ENCODE results near the gene PIP4P1. TPM values are rescaled to one million over a fixed set of nuclear protein-coding genes. Genes with fewer than 3 reads are reported as not detected.

PIP4P1 gene
- total and polyA plus RNA-seq, 2 of the 8 experiments (the other 6 are each of a cell fraction or from before 2014, with no cell fraction given): 29.5 to 60.0 TPM

GRCh38 chr14:20478894-20479293 is 17.7 kb upstream of the PIP4P1 start (continued):
- TF ChIP-seq SIRT6 (IDR thresholded peaks at IDR 0.05; ENCODE audit: low read length) (no peak), CTCF (IDR thresholded peaks at IDR 0.05; ENCODE audit: control extremely low read depth in 1 of 3, insufficient read depth in 1 of 3, low read depth in 1 of 3, low read length in 3 of 3) (no peak), RXRA (IDR thresholded peaks at IDR 0.05; ENCODE audit: insufficient read depth, low read depth, low read length) (no peak), USF2 (IDR thresholded peaks at IDR 0.05; ENCODE audit: low read length) (no peak)
